GDM1 (cell line): ENCODE results near the gene UBAP1L.

ENCODE experiments used
- DNase-seq: peaks from one replicate; lab custom pipeline; 2025; lab: John Stamatoyannopoulos, UW

The UBAP1L gene

DNA sequence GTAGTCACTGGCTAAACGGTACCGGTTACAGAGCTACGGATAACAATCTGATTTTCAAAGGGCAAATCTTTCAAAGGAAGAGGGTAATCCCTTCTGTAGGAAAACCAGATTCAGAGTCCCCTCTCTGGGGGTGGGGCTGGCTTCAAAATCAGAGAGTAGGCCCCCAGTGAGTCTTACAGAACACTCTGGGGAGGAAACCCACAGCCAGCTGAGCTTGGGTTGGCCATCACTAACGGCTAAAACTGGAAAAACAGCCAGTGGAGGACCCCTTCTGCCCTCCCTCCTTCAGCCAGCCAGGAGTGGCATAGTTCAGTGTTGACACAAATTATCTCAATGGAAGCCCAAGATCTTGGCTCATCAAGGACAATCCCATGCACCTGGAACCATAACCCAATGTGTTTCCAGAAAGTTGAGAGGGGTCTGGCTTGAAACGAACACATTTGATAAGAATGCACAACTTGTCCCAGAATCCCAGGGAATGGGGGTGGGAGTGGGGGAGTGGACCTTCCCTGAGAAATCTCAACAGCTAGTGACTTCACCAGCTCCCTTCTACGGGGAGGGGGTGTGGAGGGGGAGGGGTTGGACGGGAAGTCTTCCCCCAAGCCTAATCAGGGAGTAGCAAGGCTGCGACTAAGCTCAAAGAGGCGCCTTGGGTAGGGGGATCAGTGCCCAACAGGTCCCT lies 48.2 kb downstream of the UBAP1L start:
- DNase-seq, result no peak

DNA sequence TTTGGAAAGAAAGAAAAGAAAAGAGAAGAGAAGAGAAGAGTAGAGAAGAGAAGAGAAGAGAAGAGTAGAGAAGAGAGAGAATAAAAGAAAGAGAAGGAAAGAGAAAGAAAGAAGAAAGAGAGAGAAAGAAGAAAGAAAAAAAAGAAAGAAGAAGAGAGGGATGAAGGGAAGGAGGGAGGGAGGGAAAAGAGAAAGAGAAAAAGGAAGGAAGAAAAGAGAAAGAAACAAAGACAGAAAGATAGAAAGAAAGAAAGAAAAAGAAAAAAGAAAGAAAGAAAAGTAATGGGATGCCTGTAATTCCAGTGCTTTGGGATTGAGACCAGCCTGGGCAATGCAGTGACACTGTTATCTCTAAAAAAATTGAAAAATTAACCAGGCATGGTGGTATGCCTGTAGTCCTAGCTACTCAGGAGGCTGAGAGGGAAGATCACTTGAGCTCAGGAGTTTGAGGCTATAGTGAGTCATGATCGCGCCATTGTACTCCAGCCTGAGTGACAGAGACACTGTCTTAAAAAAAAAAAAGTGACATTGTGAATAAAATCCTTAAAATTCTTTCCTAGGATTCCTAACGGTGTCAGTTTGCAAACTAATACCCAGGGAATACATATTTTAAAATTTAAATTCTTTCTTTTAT lies 48.9 kb downstream of the UBAP1L start:
- DNase-seq, result no peak

DNA sequence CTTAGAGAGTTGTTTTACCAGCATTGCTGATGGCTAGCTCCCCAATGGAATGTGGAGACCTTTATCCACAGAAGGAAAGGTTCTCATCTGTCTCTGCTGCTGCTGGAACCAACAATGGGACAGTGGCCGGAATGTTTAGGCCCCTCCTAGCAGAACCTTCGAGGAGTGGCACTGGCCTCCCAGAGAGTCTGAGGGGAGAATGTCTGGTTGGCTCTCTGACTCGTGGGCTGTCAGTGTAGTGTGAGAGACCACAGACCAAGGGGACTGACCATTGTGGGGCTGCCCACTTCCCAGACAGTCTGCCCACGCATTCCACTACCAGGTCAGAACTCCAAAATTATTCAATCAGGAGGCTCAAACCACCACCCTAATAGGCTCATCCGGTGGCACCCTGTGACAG lies 52.3 kb downstream of the UBAP1L start:
- DNase-seq, result no peak

DNA sequence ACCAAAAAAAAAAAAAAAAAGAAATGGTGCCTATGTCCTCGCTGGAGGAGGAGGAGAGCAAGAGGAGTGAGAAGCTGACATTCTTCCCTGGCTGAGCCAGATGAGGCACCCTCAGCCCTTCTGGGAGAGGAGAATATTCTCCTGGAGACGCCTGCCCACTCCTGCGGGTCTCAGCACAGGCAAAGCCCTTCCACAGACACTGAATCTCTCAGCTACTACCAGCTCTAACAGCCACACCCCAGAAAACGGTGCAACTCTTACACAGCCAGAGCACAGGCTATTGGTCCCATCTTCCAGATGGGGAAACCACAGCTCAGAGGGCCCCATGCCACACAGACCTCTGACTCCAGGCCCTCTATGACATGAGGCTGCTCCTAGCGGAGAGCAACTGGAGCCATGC lies 52.9 kb downstream of the UBAP1L start:
- no peak for DNase-seq

DNA sequence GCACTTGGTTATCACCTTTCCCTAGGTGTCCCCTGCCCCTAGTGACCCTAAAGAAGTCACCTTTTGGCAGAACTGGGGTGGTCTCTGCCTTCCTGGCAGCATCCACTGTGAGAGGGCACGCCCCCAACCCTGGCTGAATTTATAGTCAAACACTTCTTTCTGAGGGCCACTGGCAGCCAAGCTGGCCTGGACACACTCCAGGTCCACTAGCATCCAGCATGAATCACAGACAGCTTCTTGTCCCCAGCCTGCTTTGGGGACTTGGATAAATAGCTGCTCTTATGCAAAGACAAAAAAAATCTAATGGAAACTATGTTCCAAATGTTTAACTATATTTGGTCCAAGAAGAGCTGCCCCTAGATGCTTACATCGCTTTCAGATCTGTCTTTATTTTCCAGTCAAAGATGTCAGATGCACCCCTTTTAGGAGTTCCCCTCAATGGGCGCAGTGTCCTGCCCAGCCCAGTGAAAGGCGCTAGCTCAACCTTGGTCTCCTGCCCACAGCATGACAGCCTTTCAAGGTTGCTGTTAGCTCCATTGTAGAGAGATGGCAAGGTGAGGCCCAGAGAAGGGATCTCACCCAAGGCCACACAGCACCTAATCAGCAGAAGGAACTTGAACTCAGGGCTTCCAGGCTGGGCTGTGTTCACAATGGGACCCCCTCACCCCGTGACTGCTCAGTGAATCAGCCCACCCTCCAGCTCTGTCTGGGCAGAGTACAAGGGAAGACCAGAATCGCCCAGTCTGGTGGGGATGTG lies 54.2 kb downstream of the UBAP1L start:
- DNase-seq, result no peak

DNA sequence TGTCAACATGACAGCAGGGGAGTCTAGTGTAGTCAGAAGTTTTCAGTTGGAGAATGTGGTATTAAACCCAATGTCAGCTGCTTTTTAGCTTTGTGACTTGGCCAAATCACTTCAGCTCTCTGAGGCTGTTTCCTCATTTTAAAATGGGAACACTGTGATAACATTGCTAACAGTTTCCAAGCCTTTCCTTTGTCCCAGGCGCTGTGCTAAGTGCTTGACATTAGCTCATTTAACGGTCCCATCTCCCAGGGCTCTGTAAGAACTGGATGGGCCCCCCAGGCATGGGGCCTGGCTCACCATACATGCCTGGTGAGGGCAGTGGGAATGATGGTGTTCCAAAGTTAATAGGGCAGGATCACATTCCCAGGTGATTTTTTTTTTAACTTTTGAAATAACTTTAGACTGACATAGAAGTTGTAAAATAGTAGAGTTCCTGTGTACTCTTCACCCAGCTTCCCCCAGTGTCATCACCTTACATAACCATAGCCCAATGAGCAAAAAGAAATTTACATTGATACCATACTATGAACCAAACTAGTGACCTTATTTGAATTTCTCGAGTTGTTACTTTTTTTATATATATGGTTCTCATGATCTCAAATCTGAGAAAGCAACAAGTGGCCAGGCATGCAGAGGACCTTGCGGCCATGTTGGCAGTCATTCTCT lies 54.9 kb downstream of the UBAP1L start:
- no peak for DNase-seq

DNA sequence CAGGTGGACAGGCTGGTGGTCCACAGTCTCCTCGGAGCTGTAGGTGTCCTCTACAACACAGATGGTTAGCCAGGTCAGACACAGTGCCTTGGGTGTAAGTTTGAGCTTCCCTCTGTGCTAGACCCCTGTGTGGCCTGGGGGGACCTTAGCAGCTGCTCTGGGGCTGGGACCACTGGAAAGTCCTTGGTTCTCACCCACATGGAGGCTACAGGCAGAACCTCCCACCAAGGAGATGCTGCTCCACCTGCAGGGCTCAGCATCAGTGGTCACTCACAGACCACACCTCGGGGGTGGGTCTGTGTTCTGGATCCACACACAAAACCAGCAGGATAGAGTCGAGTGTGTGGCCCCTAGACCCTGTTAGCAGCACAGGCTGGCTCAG lies 55.6 kb downstream of the UBAP1L start:
- DNase-seq, result no peak

DNA sequence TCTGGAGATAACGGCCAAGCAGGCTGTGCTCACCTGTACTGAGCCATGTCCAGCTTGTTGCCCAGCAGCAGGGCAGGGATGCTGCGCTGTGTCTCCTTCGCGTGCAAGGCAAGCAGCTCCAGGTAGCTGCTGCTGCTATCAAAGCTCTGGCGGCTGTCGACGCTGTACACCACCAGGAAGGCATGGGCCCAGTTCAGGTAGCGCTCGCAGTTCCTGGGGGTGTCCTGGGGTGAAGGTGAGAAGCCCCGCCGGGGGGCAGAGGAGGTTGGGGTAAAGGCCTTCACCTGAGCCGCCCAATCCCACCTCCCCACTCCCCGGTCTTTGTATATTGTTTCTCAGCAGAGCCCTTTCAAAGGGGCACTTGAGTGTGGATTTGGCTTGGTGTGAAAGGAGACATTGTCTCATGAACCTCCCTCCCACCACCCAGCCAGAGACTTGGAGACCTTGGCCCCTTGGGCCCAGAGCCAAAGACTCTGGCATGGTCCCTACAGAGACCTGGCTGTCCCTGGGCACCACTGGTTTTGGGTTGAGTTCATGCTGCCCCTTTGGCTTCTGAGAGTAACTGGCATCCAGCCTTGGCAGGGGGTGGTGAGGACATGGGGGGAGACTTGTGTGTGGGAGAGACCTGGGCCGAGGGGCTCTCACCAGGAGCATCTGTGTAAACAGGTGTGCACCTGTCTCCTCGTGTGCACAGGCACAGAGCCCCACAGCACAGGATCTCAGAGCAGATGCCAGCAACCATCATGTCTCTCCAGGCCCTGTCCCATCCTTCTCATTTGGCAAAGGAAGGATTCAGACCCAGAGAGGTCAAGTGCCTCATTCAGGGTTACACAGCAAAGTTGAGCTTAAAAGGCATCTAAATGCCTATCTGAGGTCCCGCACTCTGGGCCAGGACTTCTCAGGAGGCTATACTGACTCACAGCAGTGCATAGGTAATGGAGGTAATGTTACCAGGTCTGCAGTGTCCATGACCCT lies 56.3 kb downstream of the UBAP1L start:
- DNase-seq, result no peak

DNA sequence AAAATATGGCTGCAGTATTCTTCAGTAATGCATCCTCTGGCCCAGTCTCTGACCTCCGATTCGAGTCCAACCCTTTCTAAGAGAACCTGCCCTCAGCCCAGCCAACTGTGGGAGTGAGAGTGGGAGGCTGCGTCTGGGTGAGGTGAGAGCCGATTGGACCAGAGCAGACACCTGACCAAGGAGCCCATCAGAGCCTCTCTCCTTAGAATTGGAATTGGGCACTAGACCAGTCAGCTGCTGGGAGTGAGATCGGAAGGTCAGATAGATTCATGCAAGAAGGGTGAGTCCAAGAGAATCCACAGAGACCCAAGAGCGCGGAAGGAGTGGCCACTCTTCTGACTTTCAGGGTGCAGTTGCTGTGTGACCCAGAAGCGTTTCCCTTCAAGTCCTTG lies 57.5 kb downstream of the UBAP1L start:
- DNase-seq, result no peak

DNA sequence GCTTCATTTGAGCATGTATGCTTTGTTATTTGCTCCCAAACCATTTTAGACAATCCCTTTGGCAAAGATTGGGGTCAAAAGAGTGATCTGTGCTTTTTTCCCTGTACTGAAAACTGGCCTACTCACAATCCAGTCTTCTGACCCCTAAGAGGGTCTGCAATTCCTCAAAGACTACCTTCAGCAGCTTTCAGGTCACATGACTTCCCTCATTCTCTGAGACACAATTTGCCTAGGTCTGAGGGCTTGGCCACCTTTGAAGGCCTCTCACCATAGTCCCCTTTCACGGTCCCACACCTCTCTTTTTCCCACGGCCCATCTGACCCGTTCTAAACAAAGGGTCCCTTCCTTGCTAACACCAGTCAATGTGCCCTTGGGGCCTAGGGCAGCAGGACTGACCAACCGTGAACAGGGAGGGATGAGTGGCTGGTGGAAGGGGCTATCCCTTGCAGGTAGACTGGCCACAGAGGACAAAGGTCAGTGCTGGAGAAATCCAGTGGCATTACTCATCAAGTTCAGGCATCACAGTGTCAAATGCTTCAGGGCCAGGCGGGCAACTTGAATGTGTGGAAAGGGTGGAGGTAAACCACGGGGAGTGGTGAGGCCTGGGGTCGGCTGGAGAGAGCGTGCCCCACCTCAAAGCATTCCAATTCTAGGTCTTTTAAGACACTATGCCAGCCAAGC lies 58.0 kb downstream of the UBAP1L start:
- DNase-seq, result no peak

DNA sequence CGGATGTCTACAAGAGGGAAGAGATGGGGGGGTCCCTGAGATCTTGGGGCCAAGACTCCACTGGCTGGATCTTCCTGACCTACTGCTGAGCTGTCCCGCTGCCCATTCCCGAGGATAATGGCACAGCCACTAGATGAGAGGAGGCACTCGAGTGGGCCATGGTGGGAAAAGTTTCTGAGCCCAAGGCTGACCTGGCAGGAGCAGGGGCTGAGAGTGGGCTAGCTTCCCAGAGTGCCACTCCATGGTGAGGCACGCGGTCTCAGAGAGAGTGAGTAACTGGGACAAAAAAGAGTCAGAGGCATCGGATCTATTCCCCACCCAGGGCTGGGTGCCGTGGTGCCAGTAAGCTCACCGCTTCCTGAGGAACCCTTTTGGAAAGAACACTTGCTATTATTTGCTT lies 58.9 kb downstream of the UBAP1L start:
- no peak for DNase-seq

DNA sequence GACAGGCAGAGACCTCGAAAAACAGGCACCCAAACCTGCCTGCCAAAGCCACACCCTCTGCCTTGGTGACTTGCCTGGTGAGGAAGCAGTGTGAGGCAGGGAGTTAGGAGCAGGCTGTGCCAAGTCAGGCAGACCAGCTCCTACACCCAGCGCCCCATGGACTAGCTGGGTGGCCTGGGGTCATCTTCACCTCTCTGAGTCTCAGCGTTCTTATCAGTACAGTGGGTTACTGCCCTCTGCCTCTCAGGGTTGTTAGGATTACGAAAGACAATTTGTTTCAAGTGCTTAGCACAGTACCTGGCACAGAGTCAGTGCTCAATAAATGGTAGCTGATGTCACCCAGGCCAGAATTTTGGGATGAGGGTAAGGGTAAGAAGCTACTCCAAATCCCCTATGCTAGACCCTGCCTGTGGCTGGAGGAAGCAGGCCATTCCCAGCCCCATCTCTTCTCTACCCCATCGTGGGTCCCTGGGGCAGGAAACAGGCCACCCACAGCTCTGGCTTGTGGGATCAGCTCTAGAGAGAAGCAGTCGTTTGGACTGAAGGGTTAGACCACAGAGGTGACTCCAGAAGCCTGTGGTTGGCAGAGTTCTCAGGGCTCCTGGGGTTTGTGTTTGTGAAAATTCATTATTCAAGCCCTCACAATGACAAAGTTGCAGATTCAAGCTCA lies 59.7 kb downstream of the UBAP1L start:
- peak; percentile 63 for DNase-seq

DNA sequence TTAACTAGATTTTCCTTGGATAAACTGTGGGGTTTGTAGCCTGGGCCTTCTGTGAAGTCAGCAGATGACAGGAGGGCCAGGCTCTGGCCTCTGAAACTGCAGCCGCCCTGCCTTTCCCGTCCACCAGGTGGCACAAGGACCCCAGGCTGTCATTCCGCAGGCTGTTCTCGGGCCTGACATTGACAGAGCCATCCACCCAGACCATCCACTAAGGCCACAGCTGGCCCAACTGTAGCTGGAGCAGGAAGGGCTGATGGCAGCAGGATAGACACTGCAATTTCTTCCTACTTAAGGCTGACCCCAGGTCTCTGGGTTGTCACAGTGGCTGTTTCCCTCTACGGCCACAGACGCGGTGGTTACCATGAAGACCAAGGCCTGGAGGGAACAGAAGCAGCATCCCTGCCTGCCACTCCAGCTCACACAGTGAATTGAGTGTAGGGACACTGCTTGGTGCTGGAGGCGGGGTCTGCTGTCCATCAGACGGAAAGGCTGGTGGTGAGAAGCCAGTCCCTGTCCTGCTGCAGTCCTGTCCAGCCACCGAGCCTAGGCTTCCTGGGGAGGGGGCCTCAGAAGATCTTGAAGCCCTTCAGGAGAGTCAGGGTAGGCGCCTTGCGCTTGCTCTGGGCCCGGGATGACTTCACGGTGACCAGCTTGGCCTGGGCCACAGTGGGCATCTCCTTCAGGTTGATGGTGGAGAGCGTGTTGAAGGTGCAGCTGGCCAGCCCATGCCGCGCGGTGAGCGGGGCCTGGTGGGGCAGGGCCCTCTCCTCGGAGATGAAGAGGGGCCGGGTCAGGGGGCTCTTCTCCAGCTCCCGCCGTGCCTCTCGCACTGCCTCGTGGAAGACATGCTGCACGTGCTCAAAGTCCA lies 60.4 kb downstream of the UBAP1L start:
- DNase-seq, result peak; percentile 53

DNA sequence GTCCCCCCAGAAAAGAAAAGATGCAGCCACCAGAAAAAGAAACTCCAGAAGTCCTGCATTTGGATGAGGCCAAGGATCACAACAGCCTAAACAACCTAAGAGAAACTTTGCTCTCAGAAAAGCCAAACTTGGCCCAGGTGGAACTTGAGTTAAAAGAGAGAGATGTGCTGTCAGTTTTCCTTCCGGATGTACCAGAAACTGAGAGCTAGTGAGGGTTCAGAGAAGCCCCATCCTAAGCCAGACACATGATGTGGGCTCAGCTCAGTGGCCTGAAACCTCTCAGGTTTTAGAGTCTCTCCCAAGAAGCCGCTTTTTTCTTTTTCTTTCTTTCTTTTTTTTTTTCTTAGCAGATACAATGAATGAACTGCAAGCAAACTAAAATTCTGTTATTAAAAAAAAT lies 62.0 kb downstream of the UBAP1L start:
- DNase-seq, result no peak

DNA sequence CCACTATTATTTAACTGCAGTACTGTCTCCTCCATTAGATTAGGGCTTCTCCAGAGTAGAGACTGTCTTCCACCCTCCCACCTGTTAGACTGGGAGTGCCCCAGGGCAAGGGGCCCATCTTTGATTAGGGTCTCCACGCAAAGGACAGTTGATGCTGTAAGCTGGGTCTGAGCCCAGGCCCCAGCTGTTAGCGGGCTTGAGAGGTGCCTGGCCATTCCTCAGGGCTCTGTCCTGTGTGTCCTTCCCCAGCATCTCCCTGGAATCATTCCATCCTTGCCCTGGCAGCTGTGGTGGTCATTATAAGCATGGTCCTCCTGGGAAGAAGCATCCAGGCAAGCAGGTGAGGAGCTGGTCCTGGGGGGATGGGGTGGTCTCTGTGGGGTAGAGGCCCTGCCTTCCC lies 63.7 kb downstream of the UBAP1L start:
- no peak for DNase-seq

DNA sequence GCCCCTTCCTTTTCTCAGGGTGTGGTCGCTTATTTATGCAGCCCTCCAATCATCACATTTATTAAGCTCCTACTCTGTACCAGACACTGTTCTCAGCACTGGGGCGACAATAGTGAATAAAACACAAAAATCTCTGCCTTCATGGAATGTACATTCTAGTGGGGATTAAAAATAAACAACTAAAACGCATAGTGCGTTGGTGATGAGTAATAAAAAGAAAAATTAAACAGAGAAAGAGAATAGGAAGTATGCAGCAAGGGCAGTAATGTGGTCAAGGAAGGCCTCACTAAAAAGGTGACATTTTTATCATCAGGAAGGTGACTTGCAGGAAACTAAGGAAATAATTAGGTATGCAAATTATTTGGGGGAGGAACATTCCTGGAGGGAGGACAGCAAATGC lies 64.7 kb downstream of the UBAP1L start:
- DNase-seq, result no peak

DNA sequence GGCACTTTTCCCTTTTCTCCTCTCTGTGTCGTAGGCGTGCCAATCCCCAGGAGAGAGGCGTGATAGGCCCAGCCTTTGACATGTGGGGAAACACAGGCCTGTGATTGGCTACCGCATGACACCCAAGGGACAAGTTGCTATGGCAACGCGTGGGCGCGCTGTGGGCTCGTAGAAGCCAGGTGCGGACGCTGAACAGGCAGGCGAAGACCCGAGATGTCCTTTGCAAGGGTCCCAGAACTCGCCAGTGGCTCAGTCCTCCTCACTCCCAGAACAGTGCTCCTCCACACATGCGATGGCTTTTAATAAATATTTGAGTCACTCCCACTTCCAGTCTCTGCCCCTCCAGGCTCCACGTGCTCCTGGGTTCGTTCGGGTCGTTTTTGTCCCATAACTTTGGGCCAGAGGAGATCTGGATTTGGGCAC lies 65.6 kb downstream of the UBAP1L start:
- DNase-seq, result peak; percentile 79

DNA sequence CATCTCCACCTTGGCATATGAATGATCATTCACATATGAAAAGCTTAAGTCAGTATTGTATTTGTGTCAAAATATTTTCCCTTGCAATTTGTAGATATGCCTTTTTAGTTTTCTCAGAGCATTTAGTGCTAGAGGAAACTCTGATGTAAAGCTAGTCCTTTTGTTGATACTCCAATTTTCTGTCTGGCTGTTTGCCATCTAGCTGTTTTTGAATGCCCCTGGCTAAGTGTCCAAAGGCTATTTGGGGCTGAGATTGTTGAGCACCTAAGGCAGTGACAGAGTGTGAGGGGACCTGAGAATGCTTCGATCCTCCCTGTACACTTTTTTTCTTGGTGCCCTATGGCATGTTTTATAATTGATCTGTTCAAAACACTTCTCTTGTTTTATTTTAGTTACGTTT lies 66.8 kb downstream of the UBAP1L start:
- DNase-seq, result no peak

DNA sequence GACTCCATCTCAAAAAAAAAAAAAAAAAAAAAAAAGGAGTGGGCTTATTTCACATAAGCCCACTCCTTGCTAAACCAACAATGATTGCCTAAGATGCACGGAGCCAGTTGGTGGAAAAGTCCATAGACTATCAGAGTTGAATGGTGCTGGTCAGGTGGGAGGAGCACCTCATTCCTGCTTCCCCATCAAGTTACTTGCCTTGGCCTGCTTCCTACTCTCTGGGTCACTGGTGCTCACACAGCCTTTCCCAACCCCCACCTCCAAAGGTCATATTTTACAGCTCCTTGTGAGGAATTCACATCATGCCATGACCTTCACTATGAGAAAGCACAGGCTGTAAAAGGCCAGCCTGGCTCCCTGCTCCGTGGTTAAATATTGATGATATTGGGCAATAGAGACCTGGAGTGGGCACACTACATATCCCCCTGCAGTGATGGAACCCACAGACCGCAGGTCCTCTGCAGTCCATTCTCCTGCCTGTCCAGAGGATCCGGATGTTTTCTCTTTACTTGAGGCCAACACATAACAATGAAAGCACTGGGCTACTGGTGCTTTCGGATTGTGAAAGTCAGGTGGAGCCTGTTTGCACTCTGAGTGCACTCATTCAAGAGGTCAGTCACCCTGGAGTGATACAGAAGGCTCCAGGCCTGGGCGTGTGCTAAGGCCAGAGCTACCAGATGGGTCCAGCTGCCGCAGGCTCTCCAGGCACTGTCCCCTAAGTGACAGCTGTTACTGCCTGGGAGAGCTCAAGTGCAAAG lies 70.1 kb downstream of the UBAP1L start, which contains the start of gene SLC51B:
Gene SLC51B, plus strand, starts transcription at position 664 of the 758 bp plus-strand sequence. CDS start 4,618 bp downstream, outside the sequence.
- DNase-seq, result no peak
